Measurements from ENCODE around the gene A4GALT.
"Not testable (repeated sequence)": the region's sequence is repeated elsewhere in the genome, so short reads cannot be mapped to it uniquely, and the experiment has no call there.

A4GALT gene

GRCh38 chr22:42742940-42743339, 22.3 kb upstream of the A4GALT start:
- no peak for DNase-seq (ENCODE audit: low read depth)

GRCh38 chr22:42740320-42740719, 19.6 kb upstream of the A4GALT start:
- not testable (repeated sequence) for DNase-seq (ENCODE audit: low read depth)

- DNase-seq (ENCODE audit: low read depth) = no peak
These were observed 13.7 kb upstream of the A4GALT start for GRCh38 chr22:42734406-42734805.

DNA sequence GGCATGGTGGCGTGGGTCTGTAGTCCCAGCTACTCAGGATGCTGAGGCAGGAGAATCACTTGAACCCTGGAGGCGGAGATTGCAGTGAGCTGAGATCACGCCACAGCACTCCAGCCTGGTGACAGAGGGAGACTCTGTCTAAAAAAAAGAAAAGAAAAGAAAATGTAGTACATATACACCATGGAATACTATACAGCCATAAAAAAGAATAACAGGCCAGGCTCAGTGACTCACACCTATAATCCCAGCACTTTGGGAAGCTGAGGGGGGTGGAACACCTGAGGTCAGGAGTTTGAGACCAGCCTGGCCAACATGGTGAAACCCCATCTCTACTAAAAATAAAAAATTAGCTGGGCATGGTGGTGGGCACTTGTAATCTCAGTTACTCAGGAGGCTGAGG, 12.7 kb upstream of the A4GALT start:
- not testable (repeated sequence) for DNase-seq (ENCODE audit: low read depth)

DNA sequence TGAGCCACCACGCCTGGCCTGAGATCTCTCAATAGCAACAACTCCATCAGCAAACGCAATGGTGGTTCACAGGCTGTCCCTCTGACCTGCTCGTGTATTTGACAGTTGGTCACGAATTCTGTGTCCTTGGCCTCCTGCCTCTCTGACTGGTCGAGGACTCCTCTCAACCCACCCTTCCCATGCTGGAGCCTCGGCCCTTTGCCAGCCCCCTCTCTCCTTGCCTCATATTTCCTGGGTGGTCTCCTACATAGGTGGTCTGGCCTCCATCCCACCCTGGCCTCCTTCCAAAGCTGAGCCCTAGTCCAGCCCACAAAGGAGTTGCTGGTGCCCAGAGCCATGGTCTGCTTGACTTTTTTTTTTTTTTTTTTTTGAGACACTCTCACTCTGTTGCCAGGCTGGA, 11.4 kb upstream of the A4GALT start:
- DNase-seq (ENCODE audit: low read depth) = no peak

- DNase-seq (ENCODE audit: low read depth) = no peak
These were observed 6.1 kb upstream of the A4GALT start for GRCh38 chr22:42726811-42727210.

DNA sequence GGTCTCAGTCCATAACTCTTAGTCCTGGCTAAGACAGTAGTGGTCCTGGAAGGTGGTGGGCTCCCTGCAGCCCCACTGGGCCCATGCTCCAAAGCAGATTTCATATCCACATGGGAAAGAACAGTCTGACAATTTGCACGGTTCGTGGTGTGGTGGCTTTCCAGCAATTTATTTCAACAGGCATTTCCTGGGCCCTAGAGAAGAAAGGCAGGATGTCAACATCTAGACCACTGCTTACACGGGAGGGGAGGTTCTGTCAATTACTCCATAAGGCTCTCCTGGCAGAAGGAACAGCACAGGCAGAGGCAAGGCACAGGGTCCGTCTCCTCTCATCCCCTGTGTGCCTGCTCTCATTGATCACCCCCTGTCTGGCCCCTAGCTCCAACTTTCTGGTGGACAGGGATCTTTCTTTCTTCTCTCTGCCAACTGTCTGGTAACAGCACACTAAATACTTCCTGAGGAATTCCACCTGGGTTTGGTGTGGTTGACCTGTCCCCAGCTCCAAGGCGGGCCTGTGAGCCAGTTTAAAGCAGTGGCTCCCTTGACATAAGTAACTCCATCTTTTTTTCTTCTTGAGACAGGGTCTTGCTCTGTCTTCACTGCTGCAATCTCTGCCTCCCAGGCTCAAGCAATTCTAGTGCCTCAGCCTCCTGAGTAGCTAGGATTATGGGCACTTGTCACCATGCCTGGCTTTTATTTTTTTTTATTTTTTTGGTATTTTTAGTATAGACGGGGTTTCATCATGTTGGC, 5.1 kb upstream of the A4GALT start:
- DNase-seq (ENCODE audit: low read depth) = no peak

- no peak for DNase-seq (ENCODE audit: low read depth)
These were observed 3.4 kb upstream of the A4GALT start for GRCh38 chr22:42724062-42724461.

DNA sequence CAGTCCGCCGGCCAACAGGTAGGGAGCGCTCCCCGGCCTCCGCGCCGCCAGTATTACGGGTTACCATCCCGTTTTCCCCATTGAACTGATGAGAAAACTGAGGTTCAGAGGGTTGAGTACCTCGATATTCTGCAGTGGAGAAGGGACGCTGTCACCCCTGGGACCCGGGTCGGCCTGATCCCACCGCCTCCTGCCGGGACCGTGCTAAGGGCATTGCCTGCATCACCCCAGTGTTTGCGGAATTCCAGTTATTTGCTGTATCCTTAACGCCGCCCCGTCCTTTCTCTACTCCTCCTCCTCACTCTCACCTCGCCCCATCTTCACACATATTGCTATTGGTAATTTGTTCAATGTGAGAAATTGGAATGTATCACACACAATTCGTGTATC, 370 bp upstream of the A4GALT start:
- DNase-seq (ENCODE audit: low read depth) = no peak

DNA sequence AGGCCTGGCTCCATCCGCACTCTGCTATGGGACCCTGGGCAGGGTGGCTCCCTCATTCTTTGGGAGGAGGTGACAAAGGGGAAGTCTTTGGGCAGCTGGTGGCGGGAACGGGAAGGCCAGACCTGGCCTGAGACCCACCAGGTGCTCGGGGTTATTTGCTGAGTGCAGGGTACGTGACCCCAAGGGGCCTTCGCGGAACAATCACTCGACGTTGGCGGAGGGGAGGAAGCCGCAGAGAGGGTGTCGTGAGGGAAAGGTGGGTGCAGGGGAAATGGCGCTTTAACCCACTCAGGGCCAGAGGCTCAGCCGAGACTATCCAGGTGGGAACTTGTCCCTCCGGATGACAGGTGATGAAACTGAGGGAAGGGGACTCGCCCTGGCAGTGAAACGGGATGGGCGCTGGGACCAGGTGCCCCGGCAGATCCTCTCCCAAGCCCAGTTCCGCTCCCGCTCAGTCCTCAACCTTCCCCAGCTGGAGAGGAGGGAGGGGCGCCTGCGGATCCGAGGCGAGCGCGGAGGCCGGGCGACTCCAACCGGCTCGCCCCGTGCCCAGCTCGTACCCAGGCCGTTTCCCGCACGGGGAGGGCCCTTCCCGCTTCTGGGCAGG, 911 bp downstream of the A4GALT start:
- DNase-seq (ENCODE audit: low read depth) = no peak

GRCh38 chr22:42719133-42719532, 1.5 kb downstream of the A4GALT start:
- DNase-seq (ENCODE audit: low read depth) = no peak

DNA sequence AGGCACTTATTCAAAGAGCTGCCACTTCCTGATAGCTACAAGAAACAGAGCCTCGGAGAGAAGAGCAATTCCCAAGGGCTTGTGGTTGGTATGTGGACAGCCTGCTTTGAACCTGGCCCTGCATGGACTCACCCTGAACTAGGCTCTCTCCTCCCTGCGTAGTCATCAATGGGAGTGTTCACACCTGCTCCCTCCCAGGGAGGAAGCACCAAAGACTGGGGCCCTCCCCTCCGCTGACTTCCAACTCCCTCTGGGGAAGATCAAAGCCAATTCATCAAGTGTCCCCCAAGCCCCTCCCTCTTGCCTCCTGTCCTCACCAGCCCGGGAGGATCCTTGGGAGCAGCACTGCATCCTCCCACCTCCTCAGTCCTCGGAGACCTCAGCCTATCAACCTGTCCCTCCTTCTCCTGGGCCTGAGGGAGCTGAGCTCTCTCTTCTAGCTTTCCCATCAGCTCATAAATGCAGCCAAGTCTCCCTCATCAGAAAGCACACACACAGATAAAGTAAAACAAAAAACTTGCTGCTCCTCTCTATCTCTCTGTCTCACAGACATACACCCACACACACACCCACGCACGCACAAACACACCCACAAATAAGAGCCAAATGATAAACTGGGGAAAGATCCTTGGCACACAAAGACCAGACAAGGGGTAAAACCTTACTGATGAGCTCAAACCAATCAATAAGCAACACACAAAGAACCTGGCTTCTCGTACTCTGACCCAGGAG, 3.3 kb downstream of the A4GALT start:
- no peak for DNase-seq (ENCODE audit: low read depth)

- DNase-seq (ENCODE audit: low read depth) = no peak
These were observed 4.0 kb downstream of the A4GALT start for GRCh38 chr22:42716649-42717127.

DNA sequence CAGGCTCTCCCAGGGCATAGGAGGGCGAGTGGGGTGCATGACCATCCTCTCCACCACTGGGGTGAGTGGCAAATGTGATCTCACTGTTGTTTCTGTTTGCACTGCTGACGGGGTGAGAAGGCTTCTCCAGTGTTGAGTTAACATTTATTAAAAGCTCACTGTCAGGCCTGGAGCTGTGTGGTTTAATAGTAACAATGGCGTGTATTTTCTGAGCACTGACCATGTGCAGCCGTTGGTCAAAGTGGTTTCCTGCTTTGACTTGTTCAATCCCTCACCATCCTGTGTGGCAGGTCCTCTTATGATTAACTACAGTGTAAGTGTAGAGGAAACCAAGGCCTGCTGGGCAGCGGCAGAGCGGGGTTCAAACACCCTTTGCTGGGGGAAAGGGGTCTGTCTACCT, 4.4 kb downstream of the A4GALT start:
- no peak for DNase-seq (ENCODE audit: low read depth)

- DNase-seq (ENCODE audit: low read depth) = no peak
These were observed 5.8 kb downstream of the A4GALT start for GRCh38 chr22:42714768-42715390.

- no peak for DNase-seq (ENCODE audit: low read depth)
These were observed 6.4 kb downstream of the A4GALT start for GRCh38 chr22:42714308-42714707.

DNA sequence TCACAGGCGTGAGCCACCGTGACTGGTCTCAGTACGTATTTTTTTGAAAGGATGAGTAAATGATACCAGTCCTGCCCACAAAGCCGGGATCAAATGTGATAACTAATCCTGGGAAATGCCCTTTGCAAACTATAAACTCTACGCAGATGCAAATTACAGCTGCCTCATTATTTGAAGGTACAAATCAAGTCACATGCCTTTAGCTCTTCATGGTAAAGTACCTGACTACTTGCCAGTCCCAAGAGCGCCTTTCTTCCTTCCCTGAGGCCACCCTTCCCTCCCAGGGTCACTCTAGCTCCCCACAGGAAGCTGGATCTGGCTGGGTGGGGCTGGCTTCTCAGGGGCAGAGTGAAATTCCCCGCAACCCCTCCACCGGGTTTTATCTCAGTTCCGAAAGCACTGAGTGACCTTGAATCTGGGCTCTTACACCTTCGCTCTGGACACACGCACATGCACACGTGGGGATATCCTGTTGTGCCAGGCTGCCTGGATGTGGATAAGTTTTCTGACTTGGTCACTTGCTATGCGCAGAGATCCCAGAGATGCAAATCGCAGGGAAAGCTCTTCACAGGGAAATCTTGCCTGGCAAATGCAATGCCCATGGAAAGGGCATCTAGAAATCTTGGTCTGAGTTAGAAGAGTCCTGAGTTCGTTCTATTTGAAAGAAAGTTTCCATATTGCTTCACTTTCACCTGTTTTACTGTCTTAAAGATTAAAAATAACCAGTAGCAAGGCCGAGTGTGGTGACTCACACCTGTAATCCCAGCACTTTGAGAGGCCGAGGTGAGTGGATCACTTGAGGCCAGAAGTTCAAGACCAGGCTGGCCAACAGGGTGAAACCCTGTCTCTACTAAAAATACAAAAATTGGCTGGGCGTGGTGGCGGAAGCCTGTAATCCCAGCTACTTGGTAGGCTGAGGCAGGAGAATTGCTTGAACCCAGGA, 8.5 kb downstream of the A4GALT start:
- no peak for DNase-seq (ENCODE audit: low read depth)

DNA sequence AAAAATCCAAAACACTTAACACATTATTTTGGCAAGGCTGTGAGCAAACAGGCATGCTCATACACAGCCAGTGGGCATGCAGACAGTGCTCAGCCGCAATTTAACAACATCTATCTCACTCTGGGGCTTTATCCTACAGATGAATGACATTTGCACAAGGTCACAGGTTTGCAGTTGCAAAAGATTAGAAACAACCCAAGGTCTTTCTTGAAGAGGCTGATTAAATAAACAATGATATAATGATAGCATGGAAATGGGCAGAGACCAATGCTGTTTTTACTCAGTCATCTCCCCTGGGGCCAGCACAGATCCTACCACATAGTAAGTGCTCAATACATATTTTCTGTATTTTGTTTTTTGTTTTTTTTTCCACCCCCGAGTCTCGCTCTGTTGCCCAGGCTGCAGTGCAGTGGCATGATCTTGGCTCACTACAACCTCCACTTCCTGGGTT, 9.4 kb downstream of the A4GALT start:
- no peak for DNase-seq (ENCODE audit: low read depth)

DNA sequence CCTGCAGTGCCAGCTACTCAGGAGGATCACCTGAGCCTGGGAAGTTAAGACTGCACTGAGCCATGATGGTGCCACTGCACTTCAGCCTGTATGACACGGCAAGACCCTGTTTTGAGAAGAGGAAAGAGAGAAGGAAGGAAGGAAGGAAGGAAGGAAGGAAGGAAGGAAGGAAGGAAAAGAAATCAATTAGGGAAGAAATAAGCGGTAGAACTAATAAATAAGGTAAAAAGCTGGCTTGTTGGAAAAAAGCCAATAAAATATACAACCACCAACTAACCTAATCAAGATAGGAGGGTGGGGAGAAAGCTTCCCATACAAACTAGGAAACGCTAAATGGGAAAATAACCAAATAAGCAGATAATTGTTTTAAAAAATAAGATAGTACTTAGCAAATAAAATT, 12.3 kb downstream of the A4GALT start:
- no peak for DNase-seq (ENCODE audit: low read depth)

DNA sequence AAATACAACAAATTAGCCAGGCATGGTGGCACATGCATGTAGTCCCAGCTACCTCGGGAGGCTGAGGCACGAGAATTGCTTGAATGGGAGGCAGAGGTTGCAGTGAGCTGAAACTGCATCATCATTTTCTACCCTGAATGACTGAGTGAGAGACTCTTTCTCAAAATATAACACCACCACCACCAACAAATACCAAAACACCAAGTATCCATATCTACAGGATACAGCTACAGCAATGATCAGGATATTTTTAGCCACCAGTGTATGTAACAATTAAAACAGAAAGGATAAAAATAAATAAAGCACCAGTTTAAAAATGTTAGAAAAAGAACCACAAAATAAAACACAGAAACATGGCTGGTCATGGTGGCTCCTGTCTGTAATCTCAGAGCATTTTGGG, 13.2 kb downstream of the A4GALT start:
- no peak for DNase-seq (ENCODE audit: low read depth)

GRCh38 chr22:42704896-42705295, 15.8 kb downstream of the A4GALT start:
- DNase-seq (ENCODE audit: low read depth) = no peak

Measured in activated gamma-delta T cell treated with anti-CD3 and anti-CD28 coated beads, Interleukin-2, amount 50 U/mL, for 16 hours (primary cell).